ENCODE results near the gene TNKS1BP1.

GRCh38 chr11:57347336-57347735 is 22.6 kb upstream of the TNKS1BP1 start:
- TF ChIP-seq, protein P1, sequence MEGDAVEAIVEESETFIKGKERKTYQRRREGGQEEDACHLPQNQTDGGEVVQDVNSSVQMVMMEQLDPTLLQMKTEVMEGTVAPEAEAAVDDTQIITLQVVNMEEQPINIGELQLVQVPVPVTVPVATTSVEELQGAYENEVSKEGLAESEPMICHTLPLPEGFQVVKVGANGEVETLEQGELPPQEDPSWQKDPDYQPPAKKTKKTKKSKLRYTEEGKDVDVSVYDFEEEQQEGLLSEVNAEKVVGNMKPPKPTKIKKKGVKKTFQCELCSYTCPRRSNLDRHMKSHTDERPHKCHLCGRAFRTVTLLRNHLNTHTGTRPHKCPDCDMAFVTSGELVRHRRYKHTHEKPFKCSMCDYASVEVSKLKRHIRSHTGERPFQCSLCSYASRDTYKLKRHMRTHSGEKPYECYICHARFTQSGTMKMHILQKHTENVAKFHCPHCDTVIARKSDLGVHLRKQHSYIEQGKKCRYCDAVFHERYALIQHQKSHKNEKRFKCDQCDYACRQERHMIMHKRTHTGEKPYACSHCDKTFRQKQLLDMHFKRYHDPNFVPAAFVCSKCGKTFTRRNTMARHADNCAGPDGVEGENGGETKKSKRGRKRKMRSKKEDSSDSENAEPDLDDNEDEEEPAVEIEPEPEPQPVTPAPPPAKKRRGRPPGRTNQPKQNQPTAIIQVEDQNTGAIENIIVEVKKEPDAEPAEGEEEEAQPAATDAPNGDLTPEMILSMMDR (IDR thresholded peaks at IDR 0.05): no peak
- TF ChIP-seq POLR2AphosphoS5 (IDR thresholded peaks at IDR 0.05): no peak
- no peak for TF ChIP-seq POLR2A (IDR thresholded peaks at IDR 0.05)
- TF ChIP-seq EP300 (IDR thresholded peaks at IDR 0.05): no peak
